ENCODE results near the gene GNAO1.

The GNAO1 gene

GRCh38 chr16:56191156-56191815 lies at the start of gene GNAO1:
GNAO1 (plus strand) TSS chr16:56191489; CDS start chr16:56192236, 747 bp downstream.
- DNase-seq (ENCODE audit: insufficient read length, low spot score) (peak; percentile 71), FAIRE-seq (no peak)

GRCh38 chr16:56143666-56144065 lies 47.6 kb upstream of the GNAO1 start:
- FAIRE-seq (no peak), DNase-seq (ENCODE audit: insufficient read length, low spot score) (no peak)

- no peak for DNase-seq (ENCODE audit: insufficient read length, low spot score)
- FAIRE-seq, result no peak
These were observed 45.9 kb upstream of the GNAO1 start for GRCh38 chr16:56145369-56145768.

DNA sequence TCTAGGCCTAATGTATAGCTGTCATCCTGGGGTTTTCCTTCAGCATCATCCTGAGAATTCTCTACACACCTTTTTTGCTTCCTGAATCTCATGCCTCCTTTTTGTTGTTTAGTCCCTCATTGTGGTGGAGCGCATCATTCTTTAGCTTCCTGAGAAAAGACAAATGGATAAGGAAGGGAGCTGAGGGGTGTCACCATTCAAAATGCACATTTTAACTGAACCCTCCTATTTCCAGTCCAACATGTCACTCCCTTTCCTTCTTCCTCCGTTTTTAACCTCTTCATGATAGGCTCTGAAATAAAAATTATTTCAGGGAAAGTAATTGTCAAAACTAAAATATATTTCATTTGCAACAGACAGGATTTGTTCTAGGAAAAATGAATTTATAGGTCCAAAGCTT lies 39.7 kb upstream of the GNAO1 start:
- DNase-seq (ENCODE audit: insufficient read length, low spot score) (no peak), FAIRE-seq (no peak)

DNA sequence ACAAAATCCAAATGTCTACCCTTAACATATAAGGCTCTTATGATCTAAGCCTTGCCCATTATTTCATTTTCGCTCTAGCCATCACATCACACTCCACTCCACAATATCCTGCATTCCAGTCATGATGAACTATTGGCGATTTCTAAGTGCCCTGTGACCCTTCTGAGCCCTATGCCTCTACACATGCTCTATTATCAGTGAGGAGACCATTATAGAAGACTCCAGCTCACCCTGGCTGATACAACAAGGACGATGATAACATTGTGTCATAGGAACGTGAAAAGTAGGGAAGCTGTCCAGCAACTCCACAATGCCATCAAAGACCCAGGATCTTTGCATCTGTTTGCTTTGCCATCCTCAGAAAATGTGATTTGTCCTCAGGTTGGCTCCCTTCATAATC lies 29.6 kb upstream of the GNAO1 start:
- FAIRE-seq (no peak), DNase-seq (ENCODE audit: insufficient read length, low spot score) (no peak)

GRCh38 chr16:56163089-56163488 lies 28.2 kb upstream of the GNAO1 start:
- FAIRE-seq (no peak), DNase-seq (ENCODE audit: insufficient read length, low spot score) (no peak)

GRCh38 chr16:56163938-56164337 lies 27.4 kb upstream of the GNAO1 start:
- no peak for DNase-seq (ENCODE audit: insufficient read length, low spot score)
- no peak for FAIRE-seq

DNA sequence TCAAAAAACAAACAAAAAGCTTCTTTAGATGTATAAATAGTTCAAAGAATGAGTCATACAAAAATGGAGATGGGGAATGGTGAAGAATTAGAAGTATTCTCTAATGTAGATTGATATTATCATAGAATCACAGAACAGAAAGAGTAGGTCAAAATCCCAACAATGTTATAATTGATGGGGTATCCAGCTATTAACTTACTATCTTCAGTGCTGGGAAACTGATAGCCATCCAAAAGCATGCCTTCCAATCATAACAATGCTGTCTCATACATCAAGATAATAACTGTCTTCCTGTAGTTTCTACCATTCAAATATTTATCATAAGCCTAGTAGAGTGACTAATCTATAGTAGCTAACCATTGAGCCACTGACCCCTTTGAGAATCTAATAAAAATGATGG lies 26.7 kb upstream of the GNAO1 start:
- no peak for DNase-seq (ENCODE audit: insufficient read length, low spot score)
- FAIRE-seq, result no peak

DNA sequence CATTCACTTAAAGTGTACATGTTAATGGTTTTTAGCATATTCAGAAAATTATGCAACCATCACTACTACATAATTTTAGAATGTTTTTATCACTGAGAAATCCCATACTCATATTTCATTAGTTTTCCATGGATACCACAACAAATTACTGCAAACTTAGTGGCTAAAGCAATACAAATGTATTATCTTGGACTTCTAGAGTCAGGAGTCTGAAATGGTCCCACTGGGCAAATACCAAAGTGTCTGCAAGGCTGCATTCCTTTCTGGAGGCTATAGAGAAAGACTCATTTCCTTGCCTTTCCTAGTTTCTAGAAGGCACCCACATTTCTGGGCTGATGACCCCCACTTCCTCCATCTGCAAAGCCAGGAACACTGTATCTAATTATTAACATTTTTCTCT lies 16.9 kb upstream of the GNAO1 start:
- DNase-seq (ENCODE audit: insufficient read length, low spot score), result no peak
- FAIRE-seq, result no peak

GRCh38 chr16:56181401-56181800 lies 9.9 kb upstream of the GNAO1 start:
- no peak for DNase-seq (ENCODE audit: insufficient read length, low spot score)
- no peak for FAIRE-seq

DNA sequence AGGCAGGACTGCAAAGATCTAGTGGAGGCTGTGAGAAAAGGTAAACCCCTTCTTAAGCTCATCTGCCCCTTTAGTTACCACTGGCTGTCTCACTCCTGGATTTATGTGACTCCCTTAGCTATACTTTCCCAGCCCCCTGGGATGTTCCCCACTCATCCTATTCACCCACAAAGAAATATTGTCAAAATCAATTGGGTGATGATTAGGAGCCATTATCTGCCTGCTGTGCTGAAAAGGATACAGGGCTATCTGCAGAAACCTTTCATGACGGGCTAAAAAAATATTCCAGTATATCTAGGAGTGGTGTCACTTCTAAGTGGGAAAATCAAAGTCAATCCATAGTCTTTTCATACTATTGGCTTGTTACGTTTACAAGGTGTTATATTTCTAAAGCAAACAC lies 8.0 kb upstream of the GNAO1 start:
- FAIRE-seq (no peak), DNase-seq (ENCODE audit: insufficient read length, low spot score) (no peak)

DNA sequence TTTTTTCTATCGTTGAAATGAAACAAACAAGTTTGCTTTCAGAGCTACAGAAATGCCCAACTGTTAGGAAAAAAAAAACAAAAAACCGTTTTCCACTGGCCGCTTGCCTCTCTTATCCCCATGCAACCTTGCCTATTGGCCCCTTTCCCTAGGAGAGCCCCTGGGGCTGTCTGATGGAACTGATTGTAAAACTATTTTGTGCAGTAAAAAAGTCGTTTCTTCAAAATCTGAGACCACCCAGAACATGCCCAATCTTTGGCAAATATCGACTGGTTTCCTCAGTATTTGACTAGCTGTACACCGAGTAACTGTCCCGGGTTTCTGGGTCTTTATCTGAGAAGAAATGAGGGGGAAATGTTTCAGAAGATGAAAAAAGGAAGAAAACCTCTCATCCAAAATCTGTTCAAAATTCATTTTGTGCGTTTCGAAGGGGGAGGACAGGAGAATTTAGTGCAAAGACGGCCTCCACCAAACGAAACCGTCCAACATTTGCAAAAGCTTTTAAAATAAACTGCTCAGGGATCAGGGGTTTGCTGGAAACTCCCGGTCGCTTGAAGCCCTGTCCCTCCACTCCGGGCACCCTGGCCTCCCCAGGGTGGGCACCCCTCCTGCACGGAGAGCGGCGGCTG lies 1.1 kb upstream of the GNAO1 start:
- FAIRE-seq, result no peak

DNA sequence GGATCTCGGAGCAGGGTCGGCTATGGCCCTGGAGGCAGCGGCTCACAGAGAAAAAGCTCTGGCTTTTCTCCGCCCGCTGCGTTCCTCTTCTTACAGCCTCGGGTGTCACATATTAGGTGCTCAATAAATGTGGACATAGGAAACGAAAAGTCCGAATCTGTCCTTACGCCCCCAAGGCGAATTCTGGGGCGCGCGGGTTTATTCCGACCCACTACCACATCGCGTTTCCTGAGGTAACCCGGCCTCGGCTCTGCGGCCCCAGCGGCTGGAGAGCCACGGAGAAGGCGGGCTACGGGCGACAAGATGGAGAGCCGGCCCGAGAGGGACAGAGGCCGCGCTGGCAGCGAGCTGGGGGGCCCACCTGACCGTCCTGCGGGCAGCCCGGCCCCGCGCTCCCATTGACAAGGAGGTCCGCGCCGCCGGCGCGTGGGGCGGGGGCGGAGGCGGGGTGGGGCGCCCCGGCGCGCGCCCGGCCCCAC lies 573 bp upstream of the GNAO1 start:
- FAIRE-seq (no peak), DNase-seq (ENCODE audit: insufficient read length, low spot score) (peak; percentile 10)

More for the DNA sequence above, 1.1 kb upstream of the GNAO1 start:
- DNase-seq (ENCODE audit: insufficient read length, low spot score), result no peak

DNA sequence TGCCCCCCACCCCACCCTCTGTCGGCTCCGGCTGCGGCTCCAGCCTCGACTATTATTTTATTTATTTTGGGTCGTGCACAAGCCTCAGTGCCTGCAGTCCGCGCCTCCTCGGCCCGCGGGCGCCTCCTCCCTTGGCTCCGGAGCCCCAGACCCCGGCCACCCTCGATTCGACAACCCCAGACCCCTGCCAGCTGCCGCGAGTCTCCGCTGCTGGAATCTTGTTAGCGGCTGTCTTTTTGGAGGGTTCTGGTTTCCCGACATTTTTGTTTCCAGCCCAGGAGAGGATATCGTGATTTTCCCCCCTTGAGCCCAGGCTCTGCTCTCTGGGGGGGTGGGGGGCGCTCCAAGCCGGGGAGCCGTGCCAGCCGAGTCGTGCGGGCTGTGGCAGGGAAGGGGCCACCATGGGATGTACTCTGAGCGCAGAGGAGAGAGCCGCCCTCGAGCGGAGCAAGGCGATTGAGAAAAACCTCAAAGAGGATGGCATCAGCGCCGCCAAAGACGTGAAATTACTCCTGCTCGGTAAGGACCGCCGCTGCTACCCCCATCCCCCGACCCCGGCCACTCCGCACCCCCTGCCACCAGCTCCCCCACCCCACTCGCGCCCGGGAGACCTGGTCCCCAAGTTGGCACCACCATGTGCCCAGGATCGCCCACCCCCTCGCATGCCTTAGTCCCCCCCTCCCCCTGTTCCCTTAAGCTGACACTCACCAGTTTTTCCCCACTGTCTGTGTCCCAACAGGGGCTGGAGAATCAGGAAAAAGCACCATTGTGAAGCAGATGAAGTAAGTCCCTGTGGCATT lies 746 bp downstream of the GNAO1 start:
- DNase-seq (ENCODE audit: insufficient read length, low spot score) (no peak), FAIRE-seq (no peak)

GRCh38 chr16:56192635-56192945 lies 1.3 kb downstream of the GNAO1 start:
- DNase-seq (ENCODE audit: insufficient read length, low spot score), result no peak
- no peak for FAIRE-seq

DNA sequence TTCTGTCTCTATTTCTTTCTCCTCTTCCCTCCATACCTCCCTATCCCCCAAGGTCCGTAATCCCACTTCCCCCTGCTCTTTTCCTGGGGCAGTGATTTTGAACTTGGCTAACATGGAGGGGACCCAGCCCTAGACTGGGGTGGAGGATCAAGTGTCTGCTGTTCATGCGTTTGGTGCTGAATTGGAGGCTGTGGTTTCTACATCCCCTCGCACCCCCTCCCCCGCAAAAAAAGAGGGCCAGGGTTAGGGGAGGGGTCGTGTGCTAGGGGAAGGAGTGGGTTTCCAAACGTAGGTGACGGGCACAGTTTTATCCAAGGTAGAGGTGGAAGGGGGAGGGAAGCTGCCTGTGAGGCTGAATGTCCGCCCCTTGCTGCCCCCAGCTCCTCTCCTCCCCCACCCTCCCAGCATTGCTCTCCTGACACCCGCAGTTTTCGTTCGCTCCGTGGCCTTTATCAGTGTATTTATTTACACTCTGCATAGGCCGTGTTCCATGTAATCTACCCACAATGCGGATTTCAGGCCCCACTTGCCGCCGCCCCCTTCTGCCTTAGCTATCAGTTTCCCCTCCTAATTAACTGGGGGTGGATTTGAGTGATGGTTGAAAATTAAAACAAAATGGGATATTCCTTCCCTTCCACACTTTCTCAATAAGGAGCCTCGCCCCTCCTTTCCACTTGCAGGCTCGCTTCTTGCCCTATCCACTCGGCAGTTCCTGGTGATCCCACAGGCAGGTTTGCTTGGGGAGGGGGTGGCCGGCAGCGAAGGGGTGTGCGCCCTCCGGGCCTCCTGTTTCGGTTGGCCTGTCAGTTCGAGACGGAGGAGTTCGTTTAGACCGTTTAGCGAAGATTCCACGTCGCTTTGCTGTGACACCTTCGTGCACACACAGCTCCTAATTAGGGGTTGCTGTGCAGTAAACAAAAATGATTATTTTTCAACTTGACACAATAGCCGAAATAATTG lies 2.0 kb downstream of the GNAO1 start:
- DNase-seq (ENCODE audit: insufficient read length, low spot score) (no peak), FAIRE-seq (no peak)

GRCh38 chr16:56193951-56194726 lies 2.9 kb downstream of the GNAO1 start:
- FAIRE-seq (no peak), DNase-seq (ENCODE audit: insufficient read length, low spot score) (peak; percentile 18)

GRCh38 chr16:56195151-56195550 lies 3.9 kb downstream of the GNAO1 start:
- no peak for FAIRE-seq
- DNase-seq (ENCODE audit: insufficient read length, low spot score), result no peak

DNA sequence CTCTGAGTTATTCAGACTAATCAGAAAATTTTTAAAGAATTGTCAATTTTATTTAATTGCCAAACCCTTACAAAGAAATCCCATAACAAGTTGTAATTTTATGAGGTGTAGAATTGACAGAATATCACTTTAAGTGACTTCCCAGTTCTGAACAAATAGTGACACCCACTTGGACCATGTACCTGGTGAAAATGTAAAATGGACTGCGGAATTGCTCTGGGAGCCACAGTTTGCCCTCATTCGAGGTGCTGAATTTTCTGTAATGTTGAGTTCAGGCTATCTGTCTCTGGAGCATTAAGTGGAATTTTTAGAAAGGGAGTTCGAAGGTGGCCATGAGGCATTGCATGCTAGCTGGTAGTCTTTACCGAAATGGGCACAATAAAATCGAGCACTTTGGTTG lies 5.1 kb downstream of the GNAO1 start:
- DNase-seq (ENCODE audit: insufficient read length, low spot score), result no peak
- FAIRE-seq, result no peak
